Measurements from ENCODE around the gene MOB3B.

Gene MOB3B

GRCh38 chr9:27340285-27340674 lies 189.3 kb downstream of the MOB3B start:
- ChIA-PET CTCF (no interaction called here), POLR2A (no interaction called here)
- Histone ChIP-seq H3K9me3 (ENCODE audit: control insufficient read depth, insufficient read depth, low read depth, low read length) (no peaks in the 10 kb centered on the region), H3K27ac (ENCODE audit: extremely low read depth, low read depth, low read length) (no peak overlapping the region), H3K4me1 (ENCODE audit: control insufficient read depth, insufficient read depth, low read length) (no peaks in the 10 kb centered on the region), H3K4me3 (ENCODE audit: low read depth, low read length) (no peak overlapping the region), H3K36me3 (ENCODE audit: control insufficient read depth in 2 of 2, insufficient read depth in 1 of 2, low read length in 2 of 2) (no peaks in the 10 kb centered on the region)
- TF ChIP-seq SALL2 (tag by site-specific recombination; IDR thresholded peaks at IDR 0.05; ENCODE audit: borderline replicate concordance) (no peak), CTCF (tag by site-specific recombination; IDR thresholded peaks at IDR 0.05) (no peak), KLF17 (tag by site-specific recombination; IDR thresholded peaks at IDR 0.05) (no peak), ZNF280C (tag by site-specific recombination; IDR thresholded peaks at IDR 0.05) (no peak), ZFHX2 (tag by site-specific recombination; conservative IDR thresholded peaks at IDR 0.05) (no peak), ZNF513 (tag by site-specific recombination; IDR thresholded peaks at IDR 0.05) (no peak), ZNF610 (tag by site-specific recombination; IDR thresholded peaks at IDR 0.05; ENCODE audit: borderline replicate concordance) (no peak), YY2 (tag by site-specific recombination; IDR thresholded peaks at IDR 0.05) (no peak), BCL11B (tag by site-specific recombination; IDR thresholded peaks at IDR 0.05; ENCODE audit: low read depth) (no peak), AEBP2 (tag by site-specific recombination; IDR thresholded peaks at IDR 0.05; ENCODE audit: borderline replicate concordance) (no peak), ZNF76 (tag by site-specific recombination; IDR thresholded peaks at IDR 0.05; ENCODE audit: borderline replicate concordance, low read depth) (no peak), ZBTB10 (tag by site-specific recombination; IDR thresholded peaks at IDR 0.05) (no peak)

- H3K27ac ChIP-seq (ENCODE audit: extremely low read depth, low read depth, low read length): no peak overlapping the region
- no peak overlapping the region for H3K4me3 ChIP-seq (ENCODE audit: low read depth, low read length)
- no peaks in the 10 kb centered on the region for H3K4me1 ChIP-seq (ENCODE audit: control insufficient read depth, insufficient read depth, low read length)
- ChIA-PET CTCF (no interaction called here), POLR2A (no interaction called here)
- H3K9me3 ChIP-seq (ENCODE audit: control insufficient read depth, insufficient read depth, low read depth, low read length): no peaks in the 10 kb centered on the region
- H3K36me3 ChIP-seq (ENCODE audit: control insufficient read depth in 2 of 2, insufficient read depth in 1 of 2, low read length in 2 of 2): no peaks in the 10 kb centered on the region
- TF ChIP-seq ZFP41 (tag by site-specific recombination; IDR thresholded peaks at IDR 0.05; ENCODE audit: borderline replicate concordance) (no peak), ZSCAN5A (tag by site-specific recombination; IDR thresholded peaks at IDR 0.05) (no peak), ZNF48 (tag by site-specific recombination; IDR thresholded peaks at IDR 0.05) (no peak), PATZ1 (tag by site-specific recombination; IDR thresholded peaks at IDR 0.05) (no peak), ZNF645 (tag by site-specific recombination; IDR thresholded peaks at IDR 0.05) (no peak)
Measured at GRCh38 chr9:27339661-27340284, 189.8 kb downstream of the MOB3B start.

All from HEK293 (cell line).